Endothelial cell of umbilical vein (primary cell): ENCODE measurements around the gene DRAP1. TPM values are rescaled to one million over a fixed set of nuclear protein-coding genes. Genes with fewer than 3 reads are reported as not detected.

ENCODE experiments used
- BruUV-seq: library from RNA; stranded (reverse); fragments of 400-500 nt; replicated peaks from 2 replicates; lab custom pipeline; 2021; lab: Mats Ljungman, UMichigan
- CTCF ChIA-PET: fragments of 300-600, 350-600 bp; sonication (Branson Sonifier 250); formaldehyde crosslinking; loops from one replicate; lab custom pipeline; 2021; ENCODE audit warnings: antibody characterized with exemption, inconsistent platforms; lab: Charles Lee
- POLR2A ChIA-PET: fragments of 300-600, 350-600 bp; sonication (Branson Sonifier 250); formaldehyde crosslinking; loops from one replicate; lab custom pipeline; 2021; ENCODE audit warnings: antibody characterized with exemption, inconsistent platforms; lab: Charles Lee
- DNase-seq: peaks from one replicate; pipeline ENCODE4 v3.0.0-alpha.2; 2011; ENCODE audit warnings: low read depth, low spot score
- FAIRE-seq: peaks from 2 replicates; lab custom pipeline; 2011; peaks lifted over from hg19 to GRCh38; lab: Jason Lieb, UNC
- H2AFZ ChIP-seq: 2 replicates; pipeline ENCODE4 v1.6.0; 2012; ENCODE audit warnings: low read depth, low read length, control low read depth, inconsistent platforms
- H3K27ac ChIP-seq: 2 replicates; pipeline ENCODE4 v1.5.1; 2011; ENCODE audit warnings: low read depth, mild to moderate bottlenecking, control low read depth, low read length, moderate library complexity; ENCODE audit not compliant: insufficient read depth
- H3K27me3 ChIP-seq, 2 experiments: 2 replicates each; pipeline versions ENCODE4 v1.6.0 to v1.6.1; 2011; ENCODE audit warnings: low read length in 2 of 2, mixed read lengths in 1 of 2; ENCODE audit not compliant: control insufficient read depth in 2 of 2, insufficient read depth in 2 of 2
- H3K36me3 ChIP-seq, 2 experiments: 2 replicates in 1 of 2; 3 replicates in 1 of 2; pipeline ENCODE4 v1.5.1; 2011; ENCODE audit warnings: low read length in 2 of 2, mild to moderate bottlenecking in 1 of 2, moderate library complexity in 1 of 2; ENCODE audit not compliant: control insufficient read depth in 2 of 2, insufficient read depth in 2 of 2; ENCODE audit errors: extremely low read depth in 1 of 2
- H3K4me1 ChIP-seq: 3 replicates; pipeline ENCODE4 v1.5.1; 2011; ENCODE audit warnings: mild to moderate bottlenecking, low read length; ENCODE audit not compliant: control insufficient read depth, insufficient read depth; ENCODE audit errors: extremely low read depth
- H3K4me2 ChIP-seq: 2 replicates; pipeline ENCODE4 v1.6.1; 2011; ENCODE audit warnings: low read length, control low read depth, mixed read lengths; ENCODE audit not compliant: insufficient read depth
- H3K4me3 ChIP-seq, 3 experiments: fragments of 200-600 bp in 1 of 3; sonication (generic), shearing (Covaris generic) in 1 of 3; replicated peaks in 1 of 3; 2 replicates each; pipeline ENCODE4 v1.5.1; 2011 to 2016; ENCODE audit warnings: control low read depth in 3 of 3, low read length in 3 of 3, mild to moderate bottlenecking in 2 of 3, inconsistent platforms in 1 of 3, low read depth in 1 of 3, moderate library complexity in 1 of 3; ENCODE audit not compliant: insufficient read depth in 1 of 3
- H3K79me2 ChIP-seq: 2 replicates; pipeline ENCODE4 v1.6.0; 2012; ENCODE audit warnings: low read length, inconsistent platforms; ENCODE audit not compliant: control insufficient read depth, insufficient read depth
- H3K9ac ChIP-seq: replicated peaks from 2 replicates; pipeline ENCODE3; 2011; ENCODE audit warnings: low read length, control low read depth; ENCODE audit not compliant: insufficient read depth; ENCODE audit errors: extremely low read depth
- H3K9me1 ChIP-seq: replicated peaks from 3 replicates; pipeline ENCODE4 v1.6.0; 2011; ENCODE audit warnings: mild to moderate bottlenecking, low read length; ENCODE audit not compliant: control insufficient read depth, insufficient read depth; ENCODE audit errors: extremely low read depth
- H3K9me3 ChIP-seq: replicated peaks from 2 replicates; pipeline ENCODE4 v1.5.1; 2012; ENCODE audit warnings: low read length, inconsistent platforms; ENCODE audit not compliant: control insufficient read depth, insufficient read depth
- H4K20me1 ChIP-seq: replicated peaks from 2 replicates; pipeline ENCODE3; 2011; ENCODE audit warnings: mild to moderate bottlenecking, low read length; ENCODE audit not compliant: control insufficient read depth, insufficient read depth; ENCODE audit errors: extremely low read depth
- CTCF ChIP-seq, 2 donors: IDR thresholded peaks; 1 replicate in 1 of 2; 2 replicates in 1 of 2; pipeline ENCODE4 v1.5.1; 2011; ENCODE audit warnings: low read length in 2 of 2, mild to moderate bottlenecking in 2 of 2, moderate library complexity in 2 of 2, control low read depth in 1 of 2, inconsistent platforms in 1 of 2, low read depth in 1 of 2; ENCODE audit not compliant: insufficient read depth in 1 of 2; ENCODE audit errors: extremely low read depth in 1 of 2
- MAX ChIP-seq: IDR thresholded peaks from 2 replicates; pipeline ENCODE4 v1.6.1; 2011; ENCODE audit not compliant: insufficient read depth, insufficient read length
- MYC ChIP-seq: IDR thresholded peaks from one replicate; pipeline ENCODE4 v1.6.1; 2011; ENCODE audit warnings: mild to moderate bottlenecking, low read depth, low read length
- POLR2AphosphoS5 ChIP-seq: IDR thresholded peaks from 2 replicates; pipeline ENCODE4 v1.6.1; 2012; ENCODE audit warnings: low read depth, mild to moderate bottlenecking, control low read depth, low read length, moderate library complexity; ENCODE audit not compliant: insufficient read depth
- dilution Hi-C: fragments of 300-500 bp; cut with MboI; formaldehyde crosslinking; loops from one replicate; pipeline ENCODE4 v1.15.0; 2019; ENCODE audit warnings: low sequenced_read_pairs; ENCODE audit not compliant: extremely low pct_ligation_motif_present
- intact Hi-C: fragments of 100-400 bp; cut with micrococcal nuclease; formaldehyde crosslinking; loops from one replicate; pipeline ENCODE4 v1.10.0; 2022
- polyA plus RNA-seq, 4 experiments: library from polyadenylated mRNA; depleted of rRNA in 3 of 4; stranded (reverse) in 3 of 4; unstranded in 1 of 4; fragments of >200 nt; gene quantifications; 2 replicates each; pipeline versions ENCODE4 v1.2.1 to v1.2.3, GENCODE V29; 2011 to 2012; ENCODE audit warnings: missing spikeins in 1 of 4
- total RNA-seq: library from RNA; stranded (reverse); gene quantifications from 2 replicates; pipeline ENCODE4 v1.2.3, GENCODE V29; 2021

The DRAP1 gene
- total and polyA plus RNA-seq, 2 donors (not counting 3 experiments of a cell fraction or from before 2014, with no cell fraction given) = 74.9 to 114 TPM

- peak overlapping the region; percentile 27 to 55 (median 42) for H3K4me3 ChIP-seq
- H3K9ac ChIP-seq = peak overlapping the region; percentile 66
- no peaks in the 10 kb centered on the region for H4K20me1 ChIP-seq
- no peak for TF ChIP-seq MYC
- no peak for TF ChIP-seq MAX
- TF ChIP-seq CTCF (IDR thresholded peaks at IDR 0.05; ENCODE audit: extremely low read depth in 1 of 2, insufficient read depth in 1 of 2, low read depth in 1 of 2, low read length in 2 of 2) = peak in 1 of 2 donors; percentile 17
- peak; percentile 29 for TF ChIP-seq POLR2AphosphoS5
- ChIA-PET POLR2A (interaction anchor here (0.9 to 1.9 kb wide), 3 partner anchors 12 to 19 kb away, joined by 4 to 19 read pairs (median 11); partner anchors contain the start of genes CCDC85B, CFL1 and MUS81), CTCF (interaction anchor here (0.7 to 7.1 kb wide), 10 partner anchors 12 to 116 kb away, joined by 3 to 73 read pairs (median 4); partner anchors contain the start of genes AP5B1, CCDC85B, CFL1 and FIBP)
- peaks cover 17% of the 10 kb centered on the region for H3K4me1 ChIP-seq
- DNase-seq (peak; percentile 46), FAIRE-seq (peak; percentile 74)
- no peaks in the 10 kb centered on the region for H3K9me3 ChIP-seq
- peak overlapping the region; percentile 28 for H2AFZ ChIP-seq
- peaks cover 2% of the 10 kb centered on the region for H3K79me2 ChIP-seq
- peak overlapping the region; percentile 57 for H3K4me2 ChIP-seq
- no TSS peak for BruUV-seq
- no peaks in the 10 kb centered on the region for H3K27me3 ChIP-seq
- no peaks in the 10 kb centered on the region for H3K9me1 ChIP-seq
- H3K36me3 ChIP-seq = peaks cover 0 to 16% of the 10 kb centered on the region in 2 experiments
- intact Hi-C loops (loop anchor here (1.0 to 2.0 kb wide), 2 partner anchors 12 to 17 kb away; partner anchors contain the start of genes FIBP and MUS81), dilution Hi-C loops (no loop called here)
- peak overlapping the region; percentile 52 for H3K27ac ChIP-seq
Observed at GRCh38 chr11:65871811-65872548, 47.2 kb upstream of the DRAP1 start.
